HFFc6 (cell line): ENCODE data around the gene MRPS9. TPM values are rescaled to one million over a fixed set of nuclear protein-coding genes. Genes with fewer than 3 reads are reported as not detected.

ENCODE experiments used
- DNase-seq: peaks from one replicate; pipeline ENCODE4 v3.0.0-alpha.2; 2018
- H3K27ac Mint-ChIP-seq: 2 replicates; pipeline ENCODE4 v1.8.0; 2020; ENCODE audit warnings: mild to moderate bottlenecking, mixed read lengths
- H3K27me3 Mint-ChIP-seq: 2 replicates; pipeline ENCODE4 v1.8.0; 2021; ENCODE audit warnings: mild to moderate bottlenecking, moderate library complexity, mixed read lengths; ENCODE audit not compliant: insufficient read depth
- H3K36me3 Mint-ChIP-seq: 2 replicates; pipeline ENCODE4 v1.8.0; 2021; ENCODE audit warnings: low read depth, mixed read lengths
- H3K4me1 Mint-ChIP-seq: 2 replicates; pipeline ENCODE4 v1.8.0; 2020; ENCODE audit warnings: low read depth, mixed read lengths
- H3K4me3 Mint-ChIP-seq: 2 replicates; pipeline ENCODE4 v1.8.0; 2020; ENCODE audit warnings: mild to moderate bottlenecking, moderate library complexity, mixed read lengths
- H3K9me3 Mint-ChIP-seq: 2 replicates; pipeline ENCODE4 v1.8.0; 2020; ENCODE audit warnings: mild to moderate bottlenecking, mixed read lengths
- CTCF ChIP-seq: fragments of 200-600 bp; sonication (generic); IDR thresholded peaks from 2 replicates; pipeline ENCODE4 v1.5.0; 2021; ENCODE audit warnings: antibody characterized with exemption, mild to moderate bottlenecking
- total RNA-seq, 6 experiments: library from RNA; stranded (reverse); fragmentation: NEBNext Ultra II Directional; extraction: Animal tissue kit (Norgen Biotek cat#: 25700); gene quantifications; 2 replicates in 1 of 6; 3 replicates in 5 of 6; pipeline ENCODE4 v1.2.3, GENCODE V29; 2021

MRPS9 gene
- total RNA-seq, 6 experiments from 2014 or later, result 20.4 to 33.0 (median 28.0) TPM

- peaks cover 1% of the 10 kb centered on the region for H3K27me3 Mint-ChIP-seq
- no peak for TF ChIP-seq CTCF
- no peak overlapping the region for H3K4me3 Mint-ChIP-seq
- H3K27ac Mint-ChIP-seq, result 0 out of 2 replicates have a peak overlapping the region, but pooled peaks have one; percentile 0
- DNase-seq, result no peak
- no peaks in the 10 kb centered on the region for H3K9me3 Mint-ChIP-seq
- H3K36me3 Mint-ChIP-seq, result peaks cover 25% of the 10 kb centered on the region
- H3K4me1 Mint-ChIP-seq, result peaks cover 40% of the 10 kb centered on the region
Observed at GRCh38 chr2:105102001-105102400, 64.1 kb downstream of the MRPS9 start.

GRCh38 chr2:105102963-105103421 is 65.1 kb downstream of the MRPS9 start:
- peaks cover 1% of the 10 kb centered on the region for H3K27me3 Mint-ChIP-seq
- H3K27ac Mint-ChIP-seq, result peak overlapping the region; percentile 77
- no peak for TF ChIP-seq CTCF
- peak; percentile 45 for DNase-seq
- H3K4me3 Mint-ChIP-seq, result peak overlapping the region; percentile 46
- peaks cover 25% of the 10 kb centered on the region for H3K36me3 Mint-ChIP-seq
- no peaks in the 10 kb centered on the region for H3K9me3 Mint-ChIP-seq
- peaks cover 42% of the 10 kb centered on the region for H3K4me1 Mint-ChIP-seq

GRCh38 chr2:105103481-105103880 is 65.6 kb downstream of the MRPS9 start:
- Mint-ChIP-seq H3K4me3 (peak overlapping the region; percentile 46; the same call in 1 of the 2 replicates), H3K27ac (peak overlapping the region; percentile 77), H3K9me3 (no peaks in the 10 kb centered on the region), H3K27me3 (peaks cover 1% of the 10 kb centered on the region), H3K4me1 (peaks cover 42% of the 10 kb centered on the region), H3K36me3 (peaks cover 25% of the 10 kb centered on the region)
- DNase-seq, result no peak
- no peak for TF ChIP-seq CTCF

- TF ChIP-seq CTCF, result no peak
- Mint-ChIP-seq H3K4me1 (peaks cover 42% of the 10 kb centered on the region), H3K36me3 (peaks cover 24% of the 10 kb centered on the region), H3K9me3 (no peaks in the 10 kb centered on the region), H3K27ac (peak overlapping the region; percentile 60; the same call in 1 of the 2 replicates), H3K4me3 (no peak overlapping the region), H3K27me3 (peaks cover 1% of the 10 kb centered on the region)
- peak; percentile 64 for DNase-seq
Observed at GRCh38 chr2:105104208-105104731, 66.4 kb downstream of the MRPS9 start.

DNA sequence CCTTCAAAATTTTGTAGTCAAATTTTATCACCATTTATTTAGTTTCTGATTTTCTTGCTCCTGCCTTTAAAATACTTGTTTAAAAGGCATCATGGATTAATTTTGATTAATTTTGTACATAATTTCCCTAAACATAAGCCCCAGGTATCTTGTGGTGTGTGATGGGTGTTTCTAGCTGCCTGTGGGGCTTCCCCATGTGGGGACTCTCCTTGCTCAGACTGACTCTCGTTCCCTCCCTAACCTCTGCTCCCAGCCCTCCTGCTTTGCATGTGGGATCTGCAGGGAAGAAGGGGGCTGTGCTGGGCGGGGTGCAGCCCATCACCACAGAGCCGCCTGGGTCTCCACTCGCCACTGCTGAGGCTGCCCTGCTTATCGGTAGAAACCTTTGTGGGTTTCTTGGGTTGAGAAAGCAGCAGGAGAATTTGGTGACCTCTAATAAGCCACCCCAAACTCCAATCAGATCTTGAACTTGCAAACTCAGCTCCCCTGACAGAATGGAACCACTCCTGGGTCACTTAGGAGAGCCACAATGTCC is 72.5 kb downstream of the MRPS9 start:
- Mint-ChIP-seq H3K9me3 (no peaks in the 10 kb centered on the region), H3K4me3 (no peak overlapping the region), H3K27me3 (peaks cover 3% of the 10 kb centered on the region; the same call in 1 of the 2 replicates), H3K36me3 (no peaks in the 10 kb centered on the region; the same call in 1 of the 2 replicates), H3K4me1 (peaks cover 9% of the 10 kb centered on the region; the same call in 1 of the 2 replicates), H3K27ac (no peak overlapping the region)
- TF ChIP-seq CTCF, result no peak
- DNase-seq, result no peak
